Activated naive CD4-positive, alpha-beta T cell treated with anti-CD3 and anti-CD28 coated beads, Interleukin-2, amount 50 U/mL, for 24 hours (primary cell): ENCODE data around the gene TAF1B.
"Not testable (repeated sequence)": the region's sequence is repeated elsewhere in the genome, so short reads cannot be mapped to it uniquely, and the experiment has no call there.

ENCODE experiments used
- H3K27ac Mint-ChIP-seq: one replicate; pipeline ENCODE4 v1.8.0; 2021; ENCODE audit warnings: mild to moderate bottlenecking, mixed read lengths
- H3K27me3 Mint-ChIP-seq: one replicate; pipeline ENCODE4 v1.8.0; 2021; ENCODE audit warnings: mixed read lengths
- H3K36me3 Mint-ChIP-seq: one replicate; pipeline ENCODE4 v1.8.0; 2021; ENCODE audit warnings: mixed read lengths
- H3K4me1 Mint-ChIP-seq: one replicate; pipeline ENCODE4 v1.8.0; 2021; ENCODE audit warnings: mixed read lengths
- H3K4me3 Mint-ChIP-seq: one replicate; pipeline ENCODE4 v1.8.0; 2021; ENCODE audit warnings: mild to moderate bottlenecking, mixed read lengths
- H3K9me3 Mint-ChIP-seq: one replicate; pipeline ENCODE4 v1.8.0; 2021; ENCODE audit warnings: mixed read lengths

The TAF1B gene

DNA sequence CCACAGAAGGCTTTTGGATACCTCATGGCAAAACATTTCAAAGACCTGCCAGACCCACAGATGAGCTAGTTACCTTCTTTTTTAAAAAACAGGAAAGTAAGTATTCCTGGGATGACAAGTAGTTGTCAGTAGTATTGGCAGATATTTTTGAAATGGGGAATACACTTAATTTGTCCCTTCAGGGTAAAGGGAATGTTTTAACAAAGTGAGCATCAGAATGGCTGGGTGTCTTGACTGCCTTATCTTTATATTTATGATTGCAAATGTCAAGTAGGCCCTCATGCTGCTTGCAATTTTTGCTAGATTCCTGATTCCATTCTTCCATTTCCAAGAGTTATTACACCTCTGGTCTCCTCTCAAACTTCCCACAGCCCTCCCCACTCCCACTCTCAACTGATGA lies 4.9 kb upstream of the TAF1B start:
- Mint-ChIP-seq H3K4me1 (peaks cover 11% of the 10 kb centered on the region), H3K9me3 (no peaks in the 10 kb centered on the region), H3K27ac (no peak overlapping the region), H3K4me3 (no peak overlapping the region), H3K27me3 (no peaks in the 10 kb centered on the region), H3K36me3 (no peaks in the 10 kb centered on the region)

DNA sequence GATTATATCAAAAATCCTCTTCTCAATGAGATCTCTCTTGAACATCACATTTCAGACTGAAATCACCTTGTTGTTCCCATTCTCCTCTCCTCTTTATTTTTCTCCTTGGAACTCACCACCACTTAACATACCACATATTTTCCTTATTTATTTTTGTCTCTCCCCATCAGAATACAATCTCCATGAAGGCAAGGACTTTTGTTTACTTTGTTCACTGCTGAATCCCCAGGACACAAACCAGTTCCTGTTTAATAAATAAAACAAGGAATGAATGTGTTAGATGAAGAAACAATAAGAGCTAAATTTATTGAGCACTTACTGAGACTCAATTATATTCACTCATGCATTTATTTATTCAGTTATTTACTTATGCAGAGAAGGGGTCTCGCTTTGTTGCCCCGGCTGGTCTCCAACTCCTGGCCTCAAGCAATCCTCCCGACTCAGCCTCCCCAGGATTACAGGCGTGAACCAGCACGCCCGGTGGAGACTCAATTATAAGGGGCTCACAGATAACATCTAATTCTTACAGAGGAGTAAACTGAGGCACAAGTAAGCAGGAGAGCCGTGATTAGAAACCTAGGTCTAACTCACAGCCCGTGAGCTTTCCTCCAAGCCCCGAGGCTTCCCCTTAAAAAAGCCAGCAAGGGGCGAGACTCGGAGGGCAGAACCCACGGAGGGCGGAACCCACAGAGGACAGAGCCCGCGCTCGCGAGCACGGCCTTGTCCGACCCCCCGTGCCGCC lies 616 bp upstream of the TAF1B start:
- peak overlapping the region; percentile 94 for H3K27ac Mint-ChIP-seq
- peaks cover 9% of the 10 kb centered on the region for H3K36me3 Mint-ChIP-seq
- H3K4me3 Mint-ChIP-seq, result peak overlapping the region; percentile 97
- no peaks in the 10 kb centered on the region for H3K9me3 Mint-ChIP-seq
- H3K27me3 Mint-ChIP-seq, result no peaks in the 10 kb centered on the region
- peaks cover 45% of the 10 kb centered on the region for H3K4me1 Mint-ChIP-seq

DNA sequence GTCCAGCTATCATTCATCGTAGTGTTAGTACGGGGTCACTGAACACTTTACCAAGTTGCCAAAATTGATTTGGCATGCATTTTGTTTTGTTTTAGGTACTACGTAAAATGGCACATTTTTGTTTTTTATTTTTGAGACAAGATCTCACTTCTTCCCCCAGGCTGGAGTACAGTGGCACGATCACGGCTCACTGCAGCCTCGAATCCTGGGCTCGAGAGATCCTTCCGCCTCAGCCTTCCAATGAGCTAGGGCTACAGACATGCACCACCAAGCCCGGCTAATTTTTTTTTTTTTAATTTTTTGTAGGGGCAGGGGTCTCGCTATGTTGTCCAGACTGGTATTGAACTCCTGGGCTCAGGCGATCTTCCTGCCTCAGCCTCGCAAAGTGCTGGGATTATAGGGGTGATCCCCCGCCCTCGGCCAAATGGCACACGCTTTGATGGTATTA lies 786 bp downstream of the TAF1B start:
- H3K36me3 Mint-ChIP-seq, result peaks cover 11% of the 10 kb centered on the region
- H3K9me3 Mint-ChIP-seq, result no peaks in the 10 kb centered on the region
- H3K4me1 Mint-ChIP-seq, result peaks cover 52% of the 10 kb centered on the region
- H3K27me3 Mint-ChIP-seq, result no peaks in the 10 kb centered on the region
- peak overlapping the region; percentile 97 for H3K4me3 Mint-ChIP-seq
- H3K27ac Mint-ChIP-seq, result no peak overlapping the region

DNA sequence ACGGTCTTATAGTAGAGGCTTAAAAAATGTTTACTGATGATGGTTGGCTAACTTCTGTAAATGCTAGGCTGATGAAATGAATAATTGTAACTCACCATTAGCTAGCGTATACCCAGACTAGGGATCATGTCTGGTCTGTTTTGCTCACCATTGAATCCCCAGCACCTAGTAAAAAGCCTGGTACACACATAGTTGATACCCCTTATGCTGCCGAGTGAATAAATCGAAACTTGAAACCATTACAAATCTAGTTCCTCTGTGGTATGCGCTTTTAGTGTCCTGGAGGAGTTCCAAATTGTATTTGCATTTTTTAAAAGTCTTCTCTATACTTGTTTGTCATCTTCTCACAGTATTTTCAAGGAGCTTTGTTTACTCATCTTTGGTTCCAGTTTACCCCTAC lies 1.3 kb downstream of the TAF1B start:
- Mint-ChIP-seq H3K27ac (no peak overlapping the region), H3K4me3 (peak overlapping the region; percentile 97), H3K27me3 (no peaks in the 10 kb centered on the region), H3K36me3 (peaks cover 11% of the 10 kb centered on the region), H3K9me3 (no peaks in the 10 kb centered on the region), H3K4me1 (peaks cover 52% of the 10 kb centered on the region)

DNA sequence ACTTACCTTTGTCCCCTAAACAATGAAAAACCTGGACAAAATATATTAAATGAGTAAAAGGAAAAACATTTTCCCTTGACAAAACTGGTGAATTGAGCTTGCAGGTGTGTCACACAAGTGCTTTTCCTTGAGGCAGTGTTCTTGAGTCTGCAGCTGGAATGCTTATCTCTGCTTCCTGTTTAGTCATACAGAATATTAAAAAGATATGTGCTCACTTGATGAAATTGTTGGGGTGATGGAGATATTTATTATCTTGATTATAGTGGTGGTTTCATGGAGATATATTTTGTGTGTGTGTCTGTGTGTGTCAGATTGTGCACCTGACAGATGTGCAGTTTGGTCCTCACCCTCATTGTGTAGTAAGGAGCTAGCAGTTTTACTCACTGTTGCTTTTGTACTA lies 3.3 kb downstream of the TAF1B start:
- Mint-ChIP-seq H3K4me3 (peak overlapping the region; percentile 3), H3K27me3 (no peaks in the 10 kb centered on the region), H3K27ac (no peak overlapping the region), H3K4me1 (peaks cover 52% of the 10 kb centered on the region), H3K36me3 (peaks cover 16% of the 10 kb centered on the region), H3K9me3 (no peaks in the 10 kb centered on the region)

DNA sequence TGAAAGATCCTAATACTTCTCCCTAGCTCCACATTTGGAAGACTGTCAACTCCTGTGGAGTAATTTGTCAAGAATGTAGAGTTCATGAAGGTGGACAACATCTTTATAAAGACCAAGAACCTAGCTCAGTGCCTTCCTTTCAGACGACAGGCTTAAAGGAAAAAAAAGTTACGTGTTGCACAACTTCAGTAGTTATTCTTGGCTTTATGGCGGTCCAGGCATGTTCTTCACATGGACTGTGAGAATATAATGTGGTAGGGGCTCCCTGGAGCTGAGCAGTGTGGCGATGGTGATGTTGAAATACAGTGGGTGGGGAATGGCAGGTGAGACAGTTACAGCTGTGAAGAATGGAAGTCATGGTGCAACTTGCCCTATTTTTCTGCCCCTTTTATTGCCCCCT lies 3.9 kb downstream of the TAF1B start:
- H3K27ac Mint-ChIP-seq, result no peak overlapping the region
- peaks cover 52% of the 10 kb centered on the region for H3K4me1 Mint-ChIP-seq
- H3K36me3 Mint-ChIP-seq, result peaks cover 19% of the 10 kb centered on the region
- H3K27me3 Mint-ChIP-seq, result no peaks in the 10 kb centered on the region
- peak overlapping the region; percentile 3 for H3K4me3 Mint-ChIP-seq
- no peaks in the 10 kb centered on the region for H3K9me3 Mint-ChIP-seq

DNA sequence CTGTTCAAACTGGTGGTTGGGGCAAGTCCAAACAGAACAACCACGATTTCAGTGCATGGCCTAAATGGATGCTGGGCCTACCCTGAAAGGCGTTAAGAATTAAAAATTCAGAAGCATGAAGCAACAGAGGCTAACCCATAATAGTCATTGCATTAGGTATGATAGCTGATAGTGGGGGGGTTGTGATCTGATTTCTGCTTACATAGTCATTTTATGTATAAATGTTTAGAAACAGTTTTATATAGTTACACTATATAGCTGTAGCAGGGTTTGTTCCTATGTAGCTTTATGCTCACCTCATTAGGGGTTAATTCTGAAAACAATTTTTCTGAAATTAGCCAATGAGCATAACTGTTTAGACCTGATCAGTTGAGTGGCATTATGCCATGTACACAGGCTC lies 9.6 kb downstream of the TAF1B start:
- no peak overlapping the region for H3K27ac Mint-ChIP-seq
- peaks cover 5% of the 10 kb centered on the region for H3K4me1 Mint-ChIP-seq
- peaks cover 38% of the 10 kb centered on the region for H3K36me3 Mint-ChIP-seq
- no peaks in the 10 kb centered on the region for H3K27me3 Mint-ChIP-seq
- peaks cover 6% of the 10 kb centered on the region for H3K9me3 Mint-ChIP-seq
- H3K4me3 Mint-ChIP-seq, result no peak overlapping the region

DNA sequence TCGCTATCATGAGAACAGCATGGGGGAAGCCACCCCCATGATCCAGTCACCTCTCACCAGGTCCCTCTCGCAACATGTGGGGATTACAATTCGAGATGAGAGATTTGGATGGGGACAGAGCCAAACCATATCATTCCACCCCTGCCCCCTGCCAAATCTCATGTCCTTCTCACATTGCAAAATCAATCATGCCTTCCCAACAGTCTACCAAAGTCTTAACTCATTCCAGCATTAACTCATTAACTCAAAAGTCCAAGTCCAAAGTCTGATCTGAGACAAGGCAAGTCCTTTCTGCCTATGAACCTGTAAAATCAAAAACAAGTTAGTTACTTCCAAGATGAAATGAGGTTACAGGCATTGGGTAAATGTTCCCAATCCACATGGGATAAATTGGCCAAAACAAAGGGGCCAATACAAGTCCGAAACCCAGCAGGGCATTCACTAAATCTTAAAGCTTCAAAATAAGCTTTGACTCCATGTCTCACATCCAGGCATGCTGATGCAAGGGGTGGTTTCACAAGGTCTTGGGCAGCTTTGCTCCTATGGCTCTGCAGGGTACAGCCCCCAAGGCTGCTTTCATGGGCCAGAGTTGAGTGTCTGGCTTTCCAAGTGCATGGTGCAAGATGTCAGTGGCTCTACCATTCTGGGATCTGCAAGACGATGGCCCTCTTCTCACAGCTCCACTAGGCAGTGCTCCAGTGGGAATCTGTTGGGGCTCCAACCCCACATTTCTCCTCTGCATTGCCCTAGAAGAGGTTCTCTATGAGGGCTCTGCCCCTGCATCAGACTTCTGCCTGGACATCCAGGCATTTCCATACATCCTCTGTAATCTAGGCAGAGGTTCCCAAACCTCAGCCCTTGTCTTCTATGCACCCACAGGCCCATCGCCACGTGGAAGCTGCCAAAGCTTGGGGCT lies 14.8 kb downstream of the TAF1B start:
- Mint-ChIP-seq H3K27ac (no peak overlapping the region), H3K4me1 (peaks cover 6% of the 10 kb centered on the region), H3K4me3 (no peak overlapping the region), H3K36me3 (peaks cover 48% of the 10 kb centered on the region), H3K27me3 (no peaks in the 10 kb centered on the region), H3K9me3 (peaks cover 13% of the 10 kb centered on the region)

DNA sequence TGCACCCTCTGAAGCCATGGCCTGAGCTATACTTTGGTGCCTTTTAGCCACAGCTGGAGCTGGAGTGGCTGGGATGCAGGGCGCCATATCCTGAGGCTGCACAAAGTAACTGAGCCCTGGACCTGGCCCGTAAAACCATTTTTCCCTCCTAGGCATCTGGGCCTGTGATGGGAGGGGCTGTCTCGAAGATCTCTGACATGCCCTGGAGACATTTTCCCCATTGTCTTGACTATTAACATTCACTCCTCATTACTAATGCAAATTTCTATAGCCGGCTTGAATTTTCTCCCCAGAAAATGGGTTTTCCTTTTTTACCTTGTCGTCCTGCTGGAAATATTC lies 15.4 kb downstream of the TAF1B start:
- H3K27me3 Mint-ChIP-seq, result no peaks in the 10 kb centered on the region
- no peak overlapping the region for H3K4me3 Mint-ChIP-seq
- no peak overlapping the region for H3K27ac Mint-ChIP-seq
- peaks cover 48% of the 10 kb centered on the region for H3K36me3 Mint-ChIP-seq
- H3K4me1 Mint-ChIP-seq, result peaks cover 6% of the 10 kb centered on the region
- H3K9me3 Mint-ChIP-seq, result peaks cover 13% of the 10 kb centered on the region

DNA sequence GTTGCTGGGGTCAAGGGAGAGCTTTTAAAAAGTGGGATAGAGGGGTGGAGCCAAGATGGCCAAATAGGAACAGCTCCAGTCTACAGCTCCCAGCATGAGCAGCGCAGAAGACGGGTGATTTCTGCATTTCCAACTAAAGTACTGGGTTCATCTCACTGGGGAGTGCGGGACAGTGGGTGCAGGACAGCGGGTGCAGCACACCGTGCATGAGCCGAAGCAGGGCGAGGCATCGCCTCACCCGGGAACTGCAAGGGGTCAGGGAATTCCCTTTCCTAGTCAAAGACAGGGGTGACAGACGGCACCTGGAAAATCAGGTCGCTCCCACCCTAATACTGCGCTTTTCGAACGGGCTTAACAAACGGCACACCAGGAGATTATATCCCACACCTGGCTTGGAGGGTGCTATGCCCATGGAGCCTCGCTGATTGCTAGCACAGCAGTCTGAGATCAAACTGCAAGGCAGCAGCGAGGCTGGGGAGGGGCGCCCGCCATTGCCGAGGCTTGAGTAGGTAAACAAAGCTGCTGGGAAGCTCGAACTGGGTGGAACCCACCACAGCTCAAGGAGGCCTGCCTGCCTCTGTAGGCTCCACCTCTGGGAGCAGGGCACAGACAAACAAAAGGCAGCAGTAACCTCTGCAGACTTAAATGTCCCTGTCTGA lies 17.8 kb downstream of the TAF1B start:
- H3K4me3 Mint-ChIP-seq, H3K4me1 Mint-ChIP-seq, H3K27me3 Mint-ChIP-seq: not testable (repeated sequence)
- Mint-ChIP-seq H3K9me3 (peaks cover 13% of the 10 kb centered on the region), H3K27ac (peak overlapping the region; percentile 55), H3K36me3 (peaks cover 38% of the 10 kb centered on the region)

DNA sequence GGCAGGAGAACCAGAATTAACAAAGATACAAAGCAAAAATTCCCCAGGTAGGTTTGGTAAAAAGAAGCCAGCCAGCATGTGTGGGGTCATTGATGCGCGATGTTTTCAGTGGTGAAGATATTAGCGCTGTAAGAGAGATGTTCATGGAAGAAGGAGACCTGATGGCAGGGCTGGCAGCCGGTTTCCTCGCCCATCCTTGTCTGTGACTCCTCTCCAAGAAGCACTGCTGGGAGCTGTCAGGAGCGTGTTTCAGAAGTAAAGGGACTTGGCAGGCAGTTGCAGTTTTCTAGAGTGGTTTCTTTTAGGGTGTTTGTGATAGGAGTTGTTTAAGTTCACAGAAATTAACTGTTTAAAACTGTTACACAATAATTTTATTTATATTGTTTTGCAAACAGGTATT lies 24.6 kb downstream of the TAF1B start:
- Mint-ChIP-seq H3K27ac (no peak overlapping the region), H3K9me3 (no peaks in the 10 kb centered on the region), H3K36me3 (peaks cover 10% of the 10 kb centered on the region)

DNA sequence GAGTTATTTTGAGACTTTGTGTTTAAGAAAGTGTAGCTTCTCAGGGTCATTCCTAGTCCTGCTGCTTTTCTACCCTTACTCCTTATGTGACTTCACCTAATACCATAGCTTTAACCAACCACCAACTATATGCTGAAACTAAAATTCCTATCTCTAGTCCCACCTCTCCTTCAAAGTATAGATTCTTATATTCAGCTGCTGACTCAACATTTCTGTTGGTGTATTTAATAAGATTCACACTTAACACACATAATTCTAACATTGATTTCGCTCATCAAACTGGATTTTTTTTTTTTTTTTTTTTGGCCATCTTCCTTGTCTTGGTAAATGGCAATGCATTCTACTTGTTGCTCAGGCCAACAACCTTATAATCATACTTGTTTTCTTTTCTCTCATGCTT lies 30.1 kb downstream of the TAF1B start:
- Mint-ChIP-seq H3K27me3 (no peaks in the 10 kb centered on the region), H3K36me3 (peaks cover 27% of the 10 kb centered on the region), H3K4me3 (no peak overlapping the region), H3K4me1 (no peaks in the 10 kb centered on the region), H3K27ac (no peak overlapping the region), H3K9me3 (no peaks in the 10 kb centered on the region)

More for the DNA sequence above, 24.6 kb downstream of the TAF1B start:
- Mint-ChIP-seq H3K4me1 (no peaks in the 10 kb centered on the region), H3K4me3 (no peak overlapping the region), H3K27me3 (no peaks in the 10 kb centered on the region)

DNA sequence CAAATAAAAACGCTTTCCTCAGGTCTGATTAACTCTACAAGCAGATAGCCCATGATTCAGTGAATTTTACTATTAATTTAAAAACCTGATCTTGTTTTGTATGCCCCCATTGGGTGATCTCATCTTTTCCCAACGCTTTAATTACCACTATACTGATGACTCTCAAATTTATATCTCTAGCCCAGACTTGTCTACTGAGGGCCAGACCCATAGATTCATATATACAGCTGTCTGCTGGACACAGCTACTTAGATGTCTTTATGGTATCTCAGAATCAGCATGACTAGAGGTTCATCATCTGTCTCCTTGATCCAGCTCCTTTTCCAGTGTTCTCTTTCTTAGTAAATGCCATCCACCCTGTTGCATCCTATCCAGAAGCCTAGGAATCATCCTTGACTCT lies 33.8 kb downstream of the TAF1B start:
- H3K27me3 Mint-ChIP-seq, result no peaks in the 10 kb centered on the region
- H3K4me1 Mint-ChIP-seq, result no peaks in the 10 kb centered on the region
- H3K36me3 Mint-ChIP-seq, result peaks cover 26% of the 10 kb centered on the region
- H3K4me3 Mint-ChIP-seq, result no peak overlapping the region
- no peaks in the 10 kb centered on the region for H3K9me3 Mint-ChIP-seq
- no peak overlapping the region for H3K27ac Mint-ChIP-seq

DNA sequence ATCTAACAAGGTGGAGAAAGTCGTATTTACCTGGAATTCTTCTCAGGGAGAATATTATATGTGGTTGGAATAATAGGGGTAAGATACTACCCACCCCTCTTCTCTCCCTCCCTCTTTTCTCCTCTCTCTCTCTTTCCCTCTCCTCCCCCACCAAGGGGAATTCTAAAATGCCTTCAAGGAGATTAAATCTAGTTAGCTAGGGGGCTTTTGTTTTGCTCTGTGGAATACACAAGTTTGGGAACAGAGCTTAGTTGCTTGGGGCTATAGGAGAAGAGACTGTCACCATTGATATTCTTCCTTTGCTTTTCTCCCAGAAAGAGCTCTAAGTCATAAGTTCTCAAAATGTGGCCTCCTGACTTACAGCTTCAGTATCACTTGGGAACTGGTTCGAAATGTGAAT lies 34.5 kb downstream of the TAF1B start:
- no peaks in the 10 kb centered on the region for H3K27me3 Mint-ChIP-seq
- no peak overlapping the region for H3K4me3 Mint-ChIP-seq
- H3K4me1 Mint-ChIP-seq, result no peaks in the 10 kb centered on the region
- no peaks in the 10 kb centered on the region for H3K9me3 Mint-ChIP-seq
- no peak overlapping the region for H3K27ac Mint-ChIP-seq
- peaks cover 26% of the 10 kb centered on the region for H3K36me3 Mint-ChIP-seq

DNA sequence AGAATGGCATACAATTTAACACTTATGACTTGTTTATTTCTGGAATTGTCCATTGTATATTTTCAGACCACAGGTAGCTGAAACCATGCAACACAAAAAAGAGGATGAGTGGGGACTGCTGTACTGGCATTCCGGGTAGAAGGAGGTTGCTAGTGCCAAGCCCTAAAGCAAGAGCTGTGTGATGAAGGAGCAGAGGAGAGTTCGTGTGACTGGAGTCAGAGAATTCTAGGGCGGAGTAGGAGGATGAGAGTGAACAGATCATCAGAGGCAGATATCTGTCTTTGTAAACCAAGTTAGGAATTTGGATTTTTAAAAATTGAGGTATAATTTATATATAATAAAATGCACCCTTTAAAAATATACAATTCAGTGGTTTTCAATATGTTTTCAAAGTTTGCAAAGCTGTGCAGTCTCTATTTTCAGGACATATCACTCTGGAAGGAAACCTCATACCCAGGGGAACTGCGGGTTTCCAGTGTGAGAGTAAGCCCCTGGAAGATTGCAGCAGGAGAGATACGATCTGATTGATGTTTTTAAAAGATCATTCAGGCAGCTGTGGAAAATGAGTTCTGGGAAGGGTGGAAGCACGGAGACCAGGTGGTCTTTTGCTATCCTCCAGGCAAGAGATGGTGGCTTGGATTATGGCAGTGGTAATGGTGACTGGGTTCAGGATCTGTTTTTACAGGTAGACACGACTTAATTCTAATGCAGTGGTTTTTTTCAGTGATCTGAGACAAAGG lies 36.4 kb downstream of the TAF1B start:
- Mint-ChIP-seq H3K9me3 (no peaks in the 10 kb centered on the region), H3K4me3 (no peak overlapping the region), H3K4me1 (no peaks in the 10 kb centered on the region), H3K27me3 (no peaks in the 10 kb centered on the region), H3K27ac (no peak overlapping the region), H3K36me3 (peaks cover 21% of the 10 kb centered on the region)
